ENCODE measurements around the gene KLF12. TPM values are rescaled to one million over a fixed set of nuclear protein-coding genes. Genes with fewer than 3 reads are reported as not detected.

KLF12 gene
- total RNA-seq, 1 experiment from 2014 or later, result 14.0 TPM

DNA sequence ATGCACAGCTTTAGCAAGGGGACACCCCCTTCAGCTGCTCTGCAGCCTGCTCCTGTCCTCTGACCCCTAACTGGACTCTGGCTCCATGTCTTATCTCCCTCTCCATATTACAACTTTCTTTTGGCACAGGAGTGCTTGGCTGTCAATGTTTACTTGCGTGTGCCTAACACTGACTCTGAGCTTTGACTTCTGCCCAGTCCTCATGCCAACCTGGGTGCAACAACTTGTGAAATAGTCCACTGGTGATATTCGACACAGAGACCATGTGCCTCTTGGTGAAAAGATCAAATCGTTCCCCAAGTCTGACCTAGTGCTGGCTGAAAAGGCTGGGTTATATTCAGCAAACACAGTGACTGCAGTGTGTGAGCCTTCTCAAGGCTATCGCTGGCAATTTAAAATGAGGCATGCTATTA lies 34.1 kb upstream of the KLF12 start:
- Histone ChIP-seq H3K9me3 (no peaks in the 10 kb centered on the region), H3K4me1 (no peaks in the 10 kb centered on the region), H3K4me3 (ENCODE audit: low read depth, low read length) (no peak overlapping the region), H3K27me3 (replicated peaks; ENCODE audit: control insufficient read depth, insufficient read depth, low read length) (no peaks in the 10 kb centered on the region), H3K36me3 (ENCODE audit: control insufficient read depth, insufficient read depth, low read length) (no peaks in the 10 kb centered on the region)
- intact Hi-C loops (cut with micrococcal nuclease; ENCODE audit: unreplicated experiment), result loop anchor here (10.0 kb wide), 1 partner anchor 117 kb away; no protein-coding TSS in a partner anchor
- Mint-ChIP-seq H3K27me3 (ENCODE audit: insufficient read depth, unreplicated experiment) (no peaks in the 10 kb centered on the region), H3K27ac (ENCODE audit: unreplicated experiment) (no peak overlapping the region), H3K4me3 (ENCODE audit: unreplicated experiment) (no peak overlapping the region), H3K36me3 (ENCODE audit: insufficient read depth, unreplicated experiment) (no peaks in the 10 kb centered on the region), H3K9me3 (ENCODE audit: unreplicated experiment) (no peaks in the 10 kb centered on the region), H3K4me1 (ENCODE audit: low read depth, unreplicated experiment) (peaks cover 10% of the 10 kb centered on the region)
- ChIA-PET POLR2A (no interaction called here), CTCF (no interaction called here)
- TF ChIP-seq, protein P1, sequence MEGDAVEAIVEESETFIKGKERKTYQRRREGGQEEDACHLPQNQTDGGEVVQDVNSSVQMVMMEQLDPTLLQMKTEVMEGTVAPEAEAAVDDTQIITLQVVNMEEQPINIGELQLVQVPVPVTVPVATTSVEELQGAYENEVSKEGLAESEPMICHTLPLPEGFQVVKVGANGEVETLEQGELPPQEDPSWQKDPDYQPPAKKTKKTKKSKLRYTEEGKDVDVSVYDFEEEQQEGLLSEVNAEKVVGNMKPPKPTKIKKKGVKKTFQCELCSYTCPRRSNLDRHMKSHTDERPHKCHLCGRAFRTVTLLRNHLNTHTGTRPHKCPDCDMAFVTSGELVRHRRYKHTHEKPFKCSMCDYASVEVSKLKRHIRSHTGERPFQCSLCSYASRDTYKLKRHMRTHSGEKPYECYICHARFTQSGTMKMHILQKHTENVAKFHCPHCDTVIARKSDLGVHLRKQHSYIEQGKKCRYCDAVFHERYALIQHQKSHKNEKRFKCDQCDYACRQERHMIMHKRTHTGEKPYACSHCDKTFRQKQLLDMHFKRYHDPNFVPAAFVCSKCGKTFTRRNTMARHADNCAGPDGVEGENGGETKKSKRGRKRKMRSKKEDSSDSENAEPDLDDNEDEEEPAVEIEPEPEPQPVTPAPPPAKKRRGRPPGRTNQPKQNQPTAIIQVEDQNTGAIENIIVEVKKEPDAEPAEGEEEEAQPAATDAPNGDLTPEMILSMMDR (IDR thresholded peaks at IDR 0.05; ENCODE audit: insufficient read depth in 1 of 2, low read depth in 1 of 2, low read length in 1 of 2, severe bottlenecking in 1 of 2, unreplicated experiment in 1 of 2), result no peak
- BruUV-seq (replicated peaks), result no TSS peak
- DNase-seq, result no peak

DNA sequence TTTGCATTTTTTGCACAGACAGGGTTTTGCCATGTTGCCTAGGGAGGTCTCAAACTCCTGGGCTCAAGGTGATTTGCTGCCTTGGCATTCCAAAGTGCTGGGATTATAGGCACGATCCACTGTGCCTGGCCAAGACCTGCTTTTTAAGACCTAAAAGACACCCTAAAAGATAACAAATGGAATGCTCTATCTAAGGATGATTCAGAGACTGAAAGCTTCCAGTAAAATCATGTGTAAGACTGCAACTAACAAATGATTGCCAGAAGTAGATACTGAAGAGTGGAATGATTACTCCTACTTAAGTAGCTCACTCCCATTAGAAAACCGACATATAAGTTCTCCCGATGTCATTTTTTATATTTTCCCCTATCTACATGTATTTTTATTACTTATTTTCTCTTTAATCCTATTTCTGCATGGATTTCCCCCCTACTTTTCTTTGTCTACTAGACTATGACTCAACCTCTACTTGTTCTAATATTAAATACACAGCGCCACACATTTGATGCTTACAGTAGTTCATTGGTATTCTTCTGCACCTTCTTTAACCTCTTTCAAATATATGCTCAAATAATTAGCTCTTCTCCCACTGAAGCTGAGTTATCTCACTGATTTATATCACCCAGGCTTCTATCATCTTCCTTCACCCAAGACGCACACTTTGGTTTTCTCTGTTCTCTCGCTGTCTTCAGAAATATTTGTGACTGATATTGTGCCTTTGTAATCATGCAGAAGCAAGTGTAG lies 32.2 kb upstream of the KLF12 start:
- Histone ChIP-seq H3K4me1 (peaks cover 7% of the 10 kb centered on the region), H3K4me3 (ENCODE audit: low read depth, low read length) (no peak overlapping the region), H3K9me3 (no peaks in the 10 kb centered on the region), H3K27me3 (replicated peaks; ENCODE audit: control insufficient read depth, insufficient read depth, low read length) (no peaks in the 10 kb centered on the region), H3K36me3 (ENCODE audit: control insufficient read depth, insufficient read depth, low read length) (no peaks in the 10 kb centered on the region)
- H3K4me1 Mint-ChIP-seq (ENCODE audit: low read depth, unreplicated experiment), result peaks cover 20% of the 10 kb centered on the region
- no peak overlapping the region for H3K27ac Mint-ChIP-seq (ENCODE audit: unreplicated experiment)
- no peak overlapping the region for H3K4me3 Mint-ChIP-seq (ENCODE audit: unreplicated experiment)
- DNase-seq, result no peak
- H3K27me3 Mint-ChIP-seq (ENCODE audit: insufficient read depth, unreplicated experiment), result no peaks in the 10 kb centered on the region
- intact Hi-C loops (cut with micrococcal nuclease; ENCODE audit: unreplicated experiment), result loop anchor here (10.0 kb wide), 1 partner anchor 118 kb away; no protein-coding TSS in a partner anchor
- TF ChIP-seq, protein P1 (IDR thresholded peaks at IDR 0.05; ENCODE audit: insufficient read depth in 1 of 2, low read depth in 1 of 2, low read length in 1 of 2, severe bottlenecking in 1 of 2, unreplicated experiment in 1 of 2), result no peak
- CTCF ChIA-PET, result interaction anchor here (1.3 kb wide), 1 partner anchor 120 kb away, joined by 4 read pairs; no protein-coding TSS in a partner anchor
- no TSS peak for BruUV-seq (replicated peaks)
- no peaks in the 10 kb centered on the region for H3K9me3 Mint-ChIP-seq (ENCODE audit: unreplicated experiment)
- POLR2A ChIA-PET, result no interaction called here
- H3K36me3 Mint-ChIP-seq (ENCODE audit: insufficient read depth, unreplicated experiment), result no peaks in the 10 kb centered on the region

DNA sequence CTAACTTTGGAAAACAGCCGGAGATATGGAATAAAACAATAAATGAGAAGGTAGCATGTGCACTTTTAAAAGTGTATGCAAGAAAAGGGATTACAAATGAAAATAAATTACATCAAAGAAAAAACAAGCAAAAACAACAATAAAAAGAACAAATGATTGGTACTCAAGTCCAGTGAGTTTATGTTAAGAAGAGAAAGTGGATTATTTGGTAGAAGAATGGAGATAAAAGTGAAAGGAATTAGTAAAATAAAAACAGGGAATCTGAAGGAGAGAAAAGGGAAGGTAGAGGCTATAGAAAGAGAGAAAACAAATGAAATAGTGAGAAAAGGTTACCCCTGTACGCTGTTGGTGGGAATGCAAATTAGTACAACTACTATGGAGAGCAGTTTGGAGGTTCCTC lies 28.6 kb upstream of the KLF12 start:
- Mint-ChIP-seq H3K9me3 (ENCODE audit: unreplicated experiment) (no peaks in the 10 kb centered on the region), H3K36me3 (ENCODE audit: insufficient read depth, unreplicated experiment) (no peaks in the 10 kb centered on the region)
- no TSS peak for BruUV-seq (replicated peaks)

More for the DNA sequence above, 28.6 kb upstream of the KLF12 start:
- Mint-ChIP-seq H3K27me3 (ENCODE audit: insufficient read depth, unreplicated experiment) (no peaks in the 10 kb centered on the region), H3K4me1 (ENCODE audit: low read depth, unreplicated experiment) (peaks cover 11% of the 10 kb centered on the region), H3K27ac (ENCODE audit: unreplicated experiment) (no peak overlapping the region), H3K4me3 (ENCODE audit: unreplicated experiment) (no peak overlapping the region)
- CTCF ChIA-PET, result no interaction called here
- Histone ChIP-seq H3K36me3 (ENCODE audit: control insufficient read depth, insufficient read depth, low read length) (no peaks in the 10 kb centered on the region), H3K4me1 (peaks cover 7% of the 10 kb centered on the region), H3K9me3 (no peaks in the 10 kb centered on the region), H3K27me3 (replicated peaks; ENCODE audit: control insufficient read depth, insufficient read depth, low read length) (no peaks in the 10 kb centered on the region), H3K4me3 (ENCODE audit: low read depth, low read length) (no peak overlapping the region)
- POLR2A ChIA-PET, result no interaction called here
- DNase-seq, result no peak
- TF ChIP-seq, protein P1 (IDR thresholded peaks at IDR 0.05; ENCODE audit: insufficient read depth in 1 of 2, low read depth in 1 of 2, low read length in 1 of 2, severe bottlenecking in 1 of 2, unreplicated experiment in 1 of 2), result no peak
- intact Hi-C loops (cut with micrococcal nuclease; ENCODE audit: unreplicated experiment), result loop anchor here (10.0 kb wide), 1 partner anchor 122 kb away; no protein-coding TSS in a partner anchor

Data from Caco-2 (cell line).